Measurements from ENCODE around the gene RPTOR. TPM values are rescaled to one million over a fixed set of nuclear protein-coding genes. Genes with fewer than 3 reads are reported as not detected.

RPTOR gene
- total RNA-seq, 3 donors from 2014 or later, result 76.1 to 98.3 (median 89.5) TPM

DNA sequence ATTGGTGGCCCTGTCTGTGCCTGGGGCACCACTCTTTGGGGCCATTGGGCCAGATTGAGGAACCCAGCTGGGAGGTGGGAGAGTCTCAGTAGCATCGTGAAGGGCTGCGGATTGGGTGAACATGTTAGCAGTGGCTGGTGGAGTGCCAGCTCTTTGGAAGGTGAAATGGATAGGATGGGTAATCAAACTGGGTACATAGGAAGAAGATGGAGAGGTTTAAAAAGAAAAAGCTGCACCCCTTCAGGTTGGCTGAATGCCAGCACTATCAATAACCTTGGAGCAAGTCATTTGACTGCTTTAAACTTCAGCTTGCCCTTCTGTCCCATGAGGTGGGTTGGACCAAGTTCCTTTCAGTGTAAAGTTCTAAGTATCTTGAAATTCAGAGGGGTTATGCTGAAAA lies 95.0 kb downstream of the RPTOR start:
- no peak for ATAC-seq
- peaks cover 45% of the 10 kb centered on the region for H3K4me1 Mint-ChIP-seq (ENCODE audit: low read depth)
- no peak for DNase-seq
- no peaks in the 10 kb centered on the region for H3K27me3 Mint-ChIP-seq (ENCODE audit: low read depth)
- H3K9me3 Mint-ChIP-seq, result no peaks in the 10 kb centered on the region
- H3K4me3 Mint-ChIP-seq, result no peak overlapping the region
- H3K36me3 Mint-ChIP-seq (ENCODE audit: insufficient read depth), result peaks cover 20% of the 10 kb centered on the region

DNA sequence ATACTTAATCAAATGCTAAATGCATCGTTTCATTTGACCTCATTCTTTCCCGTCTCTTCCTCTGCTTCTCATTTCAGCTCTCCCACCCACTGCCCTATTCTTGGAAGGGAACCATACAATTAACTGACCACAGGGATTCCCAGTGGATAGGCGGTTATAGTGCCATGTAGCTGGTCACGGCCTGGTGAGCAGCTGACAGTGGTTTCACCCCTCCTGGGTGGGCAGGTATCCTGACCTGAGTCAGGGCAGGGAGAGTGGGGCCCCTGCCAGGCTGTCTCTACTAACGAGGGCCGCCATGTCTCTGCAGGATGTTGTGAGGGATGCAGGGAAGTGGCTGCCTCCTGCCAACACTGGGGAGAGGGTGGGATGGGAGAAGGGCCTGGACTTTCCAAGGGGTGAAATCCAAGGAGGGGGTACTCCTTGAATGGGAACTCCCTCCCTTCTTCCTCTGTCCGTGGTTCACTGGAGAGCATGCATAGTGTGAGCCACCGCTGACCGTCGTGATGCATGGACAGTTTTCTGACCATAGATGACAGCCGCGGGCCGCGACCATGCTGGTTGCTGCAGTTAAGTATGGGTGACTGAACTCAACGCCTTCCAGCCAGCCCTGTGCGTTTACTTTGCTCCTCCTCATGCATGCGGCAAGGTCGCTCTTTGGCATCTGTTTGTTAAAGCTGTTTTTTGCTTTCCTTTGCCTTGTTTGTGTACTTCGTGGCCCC lies 95.9 kb downstream of the RPTOR start:
- H3K36me3 Mint-ChIP-seq (ENCODE audit: insufficient read depth), result peaks cover 26% of the 10 kb centered on the region

DNA sequence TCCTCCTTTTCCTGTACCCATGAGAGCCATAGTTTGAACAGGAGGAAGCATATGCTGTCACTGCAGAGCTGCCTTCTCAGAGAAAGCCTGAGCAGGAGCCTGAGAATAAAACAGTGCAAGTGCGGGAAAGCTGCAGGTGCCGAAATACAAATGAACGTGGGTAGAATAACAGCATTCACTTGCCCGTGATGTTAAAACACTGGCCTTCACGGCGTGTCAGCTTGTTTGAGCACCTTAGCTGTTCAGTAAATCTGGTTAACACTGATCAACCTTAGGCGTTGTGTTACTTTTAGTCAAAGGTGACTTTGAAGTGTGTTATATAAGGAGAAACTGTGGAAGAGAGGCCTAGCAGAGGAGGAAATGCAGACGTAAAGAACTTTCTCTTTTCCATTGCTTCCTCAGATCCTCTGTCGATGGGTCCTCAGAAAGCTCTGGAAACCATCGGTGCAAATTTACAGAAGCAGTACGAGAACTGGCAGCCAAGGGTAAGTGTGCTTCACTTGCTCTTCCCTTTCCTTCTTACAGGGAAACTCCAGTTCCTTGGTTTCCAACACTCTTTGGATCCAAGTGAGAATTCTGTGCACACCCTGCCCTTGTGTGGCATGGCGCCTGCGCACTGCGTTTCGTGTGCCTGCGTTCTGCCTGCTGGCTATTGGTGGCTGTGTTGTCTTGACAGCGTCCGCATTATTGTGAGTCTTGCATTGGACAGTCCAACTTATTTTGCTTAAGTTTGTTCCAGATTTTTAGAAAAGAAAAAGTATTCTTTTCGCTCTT lies 98.9 kb downstream of the RPTOR start:
- DNase-seq (no peak), ATAC-seq (no peak)
- peaks cover 35% of the 10 kb centered on the region for H3K36me3 Mint-ChIP-seq (ENCODE audit: insufficient read depth)
- H3K9me3 Mint-ChIP-seq, result no peaks in the 10 kb centered on the region
- no peaks in the 10 kb centered on the region for H3K27me3 Mint-ChIP-seq (ENCODE audit: low read depth)
- peaks cover 62% of the 10 kb centered on the region for H3K4me1 Mint-ChIP-seq (ENCODE audit: low read depth)
- H3K4me3 Mint-ChIP-seq, result peak overlapping the region; percentile 31

More for the DNA sequence above, 95.9 kb downstream of the RPTOR start:
- DNase-seq, result no peak
- no peak for ATAC-seq
- Mint-ChIP-seq H3K27me3 (ENCODE audit: low read depth) (no peaks in the 10 kb centered on the region), H3K4me1 (ENCODE audit: low read depth) (peaks cover 54% of the 10 kb centered on the region), H3K9me3 (no peaks in the 10 kb centered on the region), H3K4me3 (no peak overlapping the region)

DNA sequence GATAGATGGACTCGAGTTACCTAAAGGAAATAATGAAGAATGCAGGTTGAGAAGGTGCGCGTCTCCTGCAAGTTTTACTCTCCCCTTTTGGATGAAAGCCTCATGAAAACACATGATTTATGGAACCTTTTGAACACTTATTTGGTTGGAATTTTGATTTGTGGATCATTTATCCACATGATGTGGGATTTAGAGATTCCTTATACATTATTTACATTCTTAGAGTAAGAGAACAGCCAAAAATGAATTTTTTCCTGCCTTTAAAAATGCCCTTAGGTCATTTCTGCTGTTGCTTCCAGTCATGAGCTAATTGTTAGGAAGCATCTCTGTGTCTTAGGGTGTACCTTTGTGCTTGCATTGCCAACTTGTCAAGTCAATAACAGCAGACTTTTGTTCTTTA lies 99.9 kb downstream of the RPTOR start:
- ATAC-seq (no peak), DNase-seq (no peak)
- no peaks in the 10 kb centered on the region for H3K27me3 Mint-ChIP-seq (ENCODE audit: low read depth)
- H3K9me3 Mint-ChIP-seq, result no peaks in the 10 kb centered on the region
- peaks cover 37% of the 10 kb centered on the region for H3K36me3 Mint-ChIP-seq (ENCODE audit: insufficient read depth)
- peak overlapping the region; percentile 20 for H3K4me3 Mint-ChIP-seq
- H3K4me1 Mint-ChIP-seq (ENCODE audit: low read depth), result peaks cover 68% of the 10 kb centered on the region

DNA sequence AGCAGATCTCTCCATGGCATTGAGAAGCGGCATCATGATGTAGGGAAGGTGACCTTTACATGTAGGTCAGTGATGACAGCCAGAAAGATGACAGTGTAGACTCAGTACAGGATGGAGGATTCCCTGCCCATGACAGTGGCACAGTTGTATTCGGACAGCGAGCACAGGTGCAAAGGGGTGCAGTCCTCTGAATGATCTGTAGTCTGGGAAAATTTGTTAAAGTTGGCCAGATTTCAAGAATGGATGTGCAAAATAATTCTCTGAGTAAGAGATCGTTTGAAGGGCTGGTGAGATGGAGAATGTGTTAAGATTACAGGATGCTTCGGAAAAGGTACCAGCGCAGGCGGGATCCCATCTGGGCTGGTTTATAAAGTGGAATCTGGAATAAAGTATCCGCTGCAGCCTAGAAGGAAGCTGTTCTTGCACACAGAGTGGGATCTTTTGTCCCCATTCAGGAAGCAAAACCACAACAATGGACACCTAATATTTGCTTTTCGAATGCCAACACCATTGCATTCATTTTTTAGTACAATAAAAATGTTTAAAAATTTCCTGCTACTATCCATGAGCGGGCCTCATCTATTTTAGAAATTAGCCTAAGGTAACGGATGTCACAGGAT lies 101.2 kb downstream of the RPTOR start:
- no peak for DNase-seq
- H3K36me3 Mint-ChIP-seq (ENCODE audit: insufficient read depth), result peaks cover 33% of the 10 kb centered on the region
- ATAC-seq, result no peak
- no peaks in the 10 kb centered on the region for H3K27me3 Mint-ChIP-seq (ENCODE audit: low read depth)
- H3K4me1 Mint-ChIP-seq (ENCODE audit: low read depth), result peaks cover 70% of the 10 kb centered on the region
- H3K9me3 Mint-ChIP-seq, result no peaks in the 10 kb centered on the region
- no peak overlapping the region for H3K4me3 Mint-ChIP-seq

DNA sequence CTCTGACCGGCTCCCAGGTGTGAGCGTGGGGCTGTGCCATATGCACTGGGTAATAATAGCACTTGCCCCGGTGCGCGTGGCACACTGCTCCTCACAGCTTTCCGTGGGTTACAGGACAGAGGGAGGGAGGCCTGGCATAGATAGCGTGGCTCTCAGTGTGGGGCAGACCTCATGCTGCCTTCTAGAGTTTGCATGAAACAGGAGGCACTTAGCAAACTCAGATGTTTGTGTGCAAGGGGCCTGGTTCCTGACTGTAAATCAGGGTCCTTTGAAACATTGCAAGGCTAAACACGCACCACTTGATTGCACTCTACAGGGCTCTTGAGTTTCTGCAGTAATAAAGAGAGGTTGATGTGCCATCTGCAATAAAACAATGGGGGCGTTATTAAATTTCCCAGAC lies 101.7 kb downstream of the RPTOR start:
- H3K4me3 Mint-ChIP-seq, result no peak overlapping the region
- peaks cover 72% of the 10 kb centered on the region for H3K4me1 Mint-ChIP-seq (ENCODE audit: low read depth)
- ATAC-seq (no peak), DNase-seq (no peak)
- no peaks in the 10 kb centered on the region for H3K9me3 Mint-ChIP-seq
- H3K36me3 Mint-ChIP-seq (ENCODE audit: insufficient read depth), result peaks cover 33% of the 10 kb centered on the region
- H3K27me3 Mint-ChIP-seq (ENCODE audit: low read depth), result no peaks in the 10 kb centered on the region

DNA sequence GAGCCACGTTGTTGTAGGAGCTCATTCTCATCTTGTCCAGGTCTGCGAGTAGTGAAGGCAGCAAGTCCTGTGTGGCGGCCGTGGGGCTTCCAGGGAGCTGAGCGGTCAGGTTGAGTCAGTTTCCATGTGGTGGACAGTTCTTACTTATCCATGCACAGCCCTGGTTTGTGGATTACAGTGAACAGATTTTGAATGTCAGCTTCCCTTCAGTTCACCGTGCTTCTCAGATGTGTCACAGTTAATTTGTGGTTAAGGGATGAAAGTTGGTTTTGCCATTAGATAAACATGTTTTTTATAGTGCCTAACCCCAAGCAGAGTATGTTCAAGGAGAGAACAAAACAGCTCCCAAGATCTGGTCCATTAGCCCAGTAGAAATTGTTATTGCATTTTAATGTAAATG lies 103.1 kb downstream of the RPTOR start:
- Mint-ChIP-seq H3K9me3 (no peaks in the 10 kb centered on the region), H3K4me1 (ENCODE audit: low read depth) (peaks cover 78% of the 10 kb centered on the region), H3K36me3 (ENCODE audit: insufficient read depth) (peaks cover 33% of the 10 kb centered on the region), H3K4me3 (peak overlapping the region; percentile 19), H3K27me3 (ENCODE audit: low read depth) (no peaks in the 10 kb centered on the region)
- peak; percentile 33 to 35 for ATAC-seq
- DNase-seq, result no peak

DNA sequence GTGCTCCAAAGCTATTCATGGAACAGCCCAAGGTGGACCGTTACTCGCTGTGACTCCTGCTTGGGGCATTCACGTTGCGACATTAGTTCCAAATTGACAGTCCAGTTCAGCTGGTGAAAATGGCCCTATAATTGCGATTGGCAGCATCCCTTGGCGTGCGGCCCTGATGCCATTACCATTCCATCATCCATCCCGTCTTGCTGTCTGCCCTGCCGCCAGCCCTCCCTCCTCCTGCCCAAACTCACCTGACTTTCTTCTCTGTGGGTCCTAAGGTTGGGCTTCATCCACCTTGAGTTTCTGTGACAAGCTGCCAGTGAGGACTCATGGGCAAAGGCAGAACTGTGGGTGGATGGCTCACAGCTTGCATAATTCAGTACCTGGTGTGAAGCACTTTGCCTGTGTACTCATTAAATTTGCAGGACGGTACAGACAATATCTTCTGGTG lies 104.6 kb downstream of the RPTOR start:
- ATAC-seq (peak; percentile 38 to 47), DNase-seq (no peak)
- peak overlapping the region; percentile 22 for H3K4me3 Mint-ChIP-seq
- no peaks in the 10 kb centered on the region for H3K9me3 Mint-ChIP-seq
- H3K4me1 Mint-ChIP-seq (ENCODE audit: low read depth), result peaks cover 72% of the 10 kb centered on the region
- no peaks in the 10 kb centered on the region for H3K27me3 Mint-ChIP-seq (ENCODE audit: low read depth)
- peaks cover 26% of the 10 kb centered on the region for H3K36me3 Mint-ChIP-seq (ENCODE audit: insufficient read depth)

DNA sequence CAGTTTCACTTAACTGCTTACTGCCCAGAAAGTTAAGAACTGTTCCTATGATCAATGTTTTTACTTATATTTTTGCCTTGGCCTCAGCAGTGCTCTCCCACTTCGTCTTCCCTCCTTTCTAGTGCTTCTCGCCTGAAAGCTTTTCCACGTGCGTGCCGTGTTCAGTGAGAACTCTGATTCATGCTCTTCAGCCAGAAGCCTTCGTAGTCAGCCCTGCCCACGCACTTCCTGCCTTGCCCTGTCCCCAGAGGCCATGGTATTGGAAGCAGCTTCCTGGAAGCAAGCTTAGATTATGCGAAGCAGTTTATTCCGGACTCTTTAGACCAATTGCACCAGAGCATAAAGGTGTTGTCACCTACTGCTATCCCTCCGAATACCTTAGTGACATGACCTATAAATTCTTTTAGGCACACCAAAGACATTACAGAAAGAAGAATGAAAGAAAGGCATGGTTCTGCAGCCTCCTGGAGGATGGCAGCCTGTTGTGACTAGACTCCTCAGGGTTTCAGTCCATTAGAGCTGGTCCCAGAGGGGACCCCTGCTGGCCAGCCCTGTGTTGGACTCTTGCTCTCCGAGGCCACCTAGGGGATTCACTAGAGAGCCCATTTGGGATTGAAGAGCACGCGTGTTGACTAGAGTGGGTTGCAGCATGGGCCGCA lies 105.2 kb downstream of the RPTOR start:
- peak overlapping the region; percentile 22 for H3K4me3 Mint-ChIP-seq
- H3K27me3 Mint-ChIP-seq (ENCODE audit: low read depth), result no peaks in the 10 kb centered on the region
- DNase-seq, result peak; percentile 75
- peaks cover 22% of the 10 kb centered on the region for H3K36me3 Mint-ChIP-seq (ENCODE audit: insufficient read depth)
- no peaks in the 10 kb centered on the region for H3K9me3 Mint-ChIP-seq
- peak; percentile 88 for ATAC-seq
- H3K4me1 Mint-ChIP-seq (ENCODE audit: low read depth), result peaks cover 67% of the 10 kb centered on the region

DNA sequence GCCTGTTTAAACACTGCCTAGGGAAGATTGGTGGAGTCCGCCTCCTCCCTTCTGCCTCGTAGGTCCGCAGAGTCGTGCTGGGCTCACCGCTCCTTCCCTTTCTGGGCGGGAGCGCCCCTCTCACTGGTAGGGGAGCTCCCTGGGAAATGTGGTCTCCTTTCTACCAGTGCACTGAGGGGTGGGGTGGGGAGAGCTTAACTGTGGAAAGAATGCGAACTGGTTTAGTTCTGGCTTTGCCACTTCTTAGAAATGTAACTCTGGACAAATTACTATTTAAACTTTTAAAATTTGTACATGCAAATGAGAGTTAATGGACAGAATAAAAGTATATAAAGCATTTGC lies 105.7 kb downstream of the RPTOR start:
- no peaks in the 10 kb centered on the region for H3K9me3 Mint-ChIP-seq
- H3K4me1 Mint-ChIP-seq (ENCODE audit: low read depth), result peaks cover 62% of the 10 kb centered on the region
- H3K27me3 Mint-ChIP-seq (ENCODE audit: low read depth), result no peaks in the 10 kb centered on the region
- DNase-seq (no peak), ATAC-seq (no peak)
- peaks cover 19% of the 10 kb centered on the region for H3K36me3 Mint-ChIP-seq (ENCODE audit: insufficient read depth)
- H3K4me3 Mint-ChIP-seq, result no peak overlapping the region

DNA sequence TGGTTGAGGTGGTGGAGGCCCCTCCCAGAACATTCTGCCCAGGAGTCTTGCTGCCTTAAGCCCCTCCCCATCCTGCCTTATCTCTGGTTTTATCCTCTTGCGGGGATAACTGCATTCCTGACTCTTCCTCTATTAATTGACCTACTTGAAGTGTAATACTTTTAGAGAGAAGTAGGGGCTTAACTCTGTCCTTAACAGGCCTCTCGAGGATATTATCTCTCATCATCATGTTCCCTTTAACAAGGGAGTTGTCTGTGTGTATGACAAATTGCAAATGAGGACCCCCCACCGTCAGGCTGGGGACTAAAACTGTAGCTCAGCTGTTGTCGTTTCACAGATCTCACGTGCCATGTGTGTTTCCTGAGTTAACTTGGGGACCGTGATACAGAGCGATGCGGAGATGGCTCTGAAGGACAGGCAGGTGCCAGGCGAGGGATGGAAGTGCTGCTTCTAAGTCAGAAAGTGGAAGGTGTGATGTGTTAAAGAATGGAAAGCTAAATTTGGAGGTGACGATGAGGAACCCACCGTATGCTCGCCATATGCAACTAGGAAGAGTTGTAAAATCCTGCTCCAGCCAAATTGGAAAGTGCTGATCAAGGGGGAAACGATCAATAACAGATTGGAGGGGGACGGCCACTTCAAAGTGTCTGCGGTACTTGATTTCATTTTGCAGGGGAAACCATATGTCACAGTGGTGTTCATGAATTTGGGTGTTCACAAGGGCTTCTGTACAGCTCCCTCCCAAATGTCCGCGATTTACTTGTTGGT lies 106.3 kb downstream of the RPTOR start:
- no peak for DNase-seq
- H3K27me3 Mint-ChIP-seq (ENCODE audit: low read depth), result no peaks in the 10 kb centered on the region
- H3K4me1 Mint-ChIP-seq (ENCODE audit: low read depth), result peaks cover 59% of the 10 kb centered on the region
- no peak overlapping the region for H3K4me3 Mint-ChIP-seq
- ATAC-seq, result no peak
- no peaks in the 10 kb centered on the region for H3K9me3 Mint-ChIP-seq
- peaks cover 14% of the 10 kb centered on the region for H3K36me3 Mint-ChIP-seq (ENCODE audit: insufficient read depth)

DNA sequence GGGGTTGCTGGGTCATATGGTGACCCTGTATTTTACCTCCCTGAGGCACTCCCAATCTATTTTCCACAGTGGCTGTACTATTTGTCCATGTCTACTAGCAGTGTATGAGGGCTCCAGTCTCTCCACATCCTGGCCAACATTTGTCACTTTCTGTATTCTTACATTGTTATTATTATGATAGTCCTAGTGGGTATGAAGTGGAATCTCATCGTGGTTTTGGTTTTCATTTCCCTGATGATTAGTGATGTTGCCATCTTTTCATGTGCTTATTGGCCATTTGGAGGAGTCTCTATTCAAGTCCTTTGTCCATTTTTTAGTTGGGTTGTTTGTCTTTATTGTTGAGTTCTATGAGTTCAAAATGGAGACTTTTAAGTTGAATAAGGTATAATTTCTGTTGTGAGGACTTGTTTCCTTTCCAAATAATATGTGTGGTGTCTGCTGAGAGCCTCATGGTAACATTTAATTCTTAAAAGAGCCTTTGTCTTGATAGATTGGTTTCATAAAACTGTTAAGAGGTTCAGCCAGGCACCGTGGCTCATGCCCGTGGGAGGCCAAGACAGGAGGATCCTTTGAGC lies 108.2 kb downstream of the RPTOR start:
- H3K4me3 Mint-ChIP-seq, result no peak overlapping the region
- ATAC-seq, result no peak
- H3K4me1 Mint-ChIP-seq (ENCODE audit: low read depth), result peaks cover 55% of the 10 kb centered on the region
- DNase-seq, result no peak
- no peaks in the 10 kb centered on the region for H3K27me3 Mint-ChIP-seq (ENCODE audit: low read depth)
- peaks cover 6% of the 10 kb centered on the region for H3K9me3 Mint-ChIP-seq
- peaks cover 14% of the 10 kb centered on the region for H3K36me3 Mint-ChIP-seq (ENCODE audit: insufficient read depth)

DNA sequence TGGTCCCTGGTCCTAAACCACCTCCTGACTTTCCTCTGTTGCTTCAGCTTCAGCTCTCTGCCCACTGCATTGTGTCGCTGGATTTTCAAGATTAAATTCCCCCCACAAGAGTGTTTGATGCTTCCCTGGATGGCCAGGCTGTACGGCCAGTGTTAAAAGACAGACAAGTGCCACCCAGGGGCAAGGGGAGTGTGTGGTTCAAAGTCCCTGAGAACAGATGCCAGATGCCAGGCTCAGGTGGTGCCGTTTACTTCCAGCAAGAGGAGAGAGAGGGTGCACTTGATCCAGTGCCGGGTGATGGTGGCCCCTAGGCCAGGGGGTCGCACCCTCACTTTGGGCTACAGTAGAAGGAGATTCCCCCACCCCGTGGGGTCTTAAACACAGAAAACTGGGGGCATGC lies 109.2 kb downstream of the RPTOR start:
- Mint-ChIP-seq H3K36me3 (ENCODE audit: insufficient read depth) (peaks cover 15% of the 10 kb centered on the region), H3K9me3 (peaks cover 7% of the 10 kb centered on the region), H3K4me3 (no peak overlapping the region), H3K27me3 (ENCODE audit: low read depth) (no peaks in the 10 kb centered on the region), H3K4me1 (ENCODE audit: low read depth) (peaks cover 54% of the 10 kb centered on the region)
- no peak for DNase-seq
- no peak for ATAC-seq

Measured in activated T-cell treated with anti-CD3 and anti-CD28 coated beads, Interleukin-2, amount 50 U/mL, for 4 hours (primary cell).